GM21576 (cell line): ENCODE measurements around the gene CSGALNACT2.

Experiments used
- ATAC-seq: cut with Tn5 transposase; IDR thresholded peaks from one replicate; pipeline ENCODE4 v1.9.1; 2021; ENCODE audit warnings: mild to moderate bottlenecking, moderate library complexity; ENCODE audit not compliant: unreplicated experiment

CSGALNACT2 gene

GRCh38 chr10:43111921-43112607, 26.2 kb upstream of the CSGALNACT2 start:
- no peak for ATAC-seq

DNA sequence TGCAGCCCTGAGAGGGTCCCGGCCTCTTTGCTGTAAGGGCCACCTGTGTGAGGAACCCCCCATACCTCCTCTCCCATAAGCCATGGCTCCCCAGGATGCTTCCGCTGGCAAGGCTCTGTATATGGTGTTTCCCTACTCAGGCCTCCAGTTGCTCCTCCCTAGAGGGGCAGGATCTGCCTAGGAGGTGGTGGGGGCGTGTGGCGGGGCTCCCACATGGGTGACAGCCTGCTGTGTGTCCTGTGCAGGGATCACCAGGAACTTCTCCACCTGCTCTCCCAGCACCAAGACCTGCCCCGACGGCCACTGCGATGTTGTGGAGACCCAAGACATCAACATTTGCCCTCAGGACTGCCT, 25.7 kb upstream of the CSGALNACT2 start:
- no peak for ATAC-seq

- ATAC-seq: no peak
Observed at GRCh38 chr10:43113201-43114087, 24.8 kb upstream of the CSGALNACT2 start.

DNA sequence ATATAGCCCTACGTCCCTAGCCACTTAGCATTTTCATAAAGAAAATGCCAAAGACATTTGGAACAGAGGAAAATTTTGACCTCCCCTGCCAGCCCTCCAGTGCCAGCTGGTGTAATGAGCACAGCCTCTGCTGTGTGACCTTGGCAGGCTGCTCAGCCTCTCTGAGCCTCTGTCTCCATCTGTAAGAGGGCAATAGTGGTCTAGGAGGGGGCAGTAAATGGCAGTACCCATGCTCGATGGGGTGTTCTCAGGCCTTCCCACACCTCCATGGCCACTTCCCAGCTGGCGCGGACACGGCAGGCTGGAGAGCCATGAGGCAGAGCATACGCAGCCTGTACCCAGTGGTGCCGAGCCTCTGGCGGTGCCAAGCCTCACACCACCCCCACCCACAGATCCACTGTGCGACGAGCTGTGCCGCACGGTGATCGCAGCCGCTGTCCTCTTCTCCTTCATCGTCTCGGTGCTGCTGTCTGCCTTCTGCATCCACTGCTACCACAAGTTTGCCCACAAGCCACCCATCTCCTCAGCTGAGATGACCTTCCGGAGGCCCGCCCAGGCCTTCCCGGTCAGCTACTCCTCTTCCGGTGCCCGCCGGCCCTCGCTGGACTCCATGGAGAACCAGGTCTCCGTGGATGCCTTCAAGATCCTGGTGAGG, 24.0 kb upstream of the CSGALNACT2 start:
- no peak for ATAC-seq

GRCh38 chr10:43114743-43115611, 23.3 kb upstream of the CSGALNACT2 start:
- ATAC-seq: no peak

DNA sequence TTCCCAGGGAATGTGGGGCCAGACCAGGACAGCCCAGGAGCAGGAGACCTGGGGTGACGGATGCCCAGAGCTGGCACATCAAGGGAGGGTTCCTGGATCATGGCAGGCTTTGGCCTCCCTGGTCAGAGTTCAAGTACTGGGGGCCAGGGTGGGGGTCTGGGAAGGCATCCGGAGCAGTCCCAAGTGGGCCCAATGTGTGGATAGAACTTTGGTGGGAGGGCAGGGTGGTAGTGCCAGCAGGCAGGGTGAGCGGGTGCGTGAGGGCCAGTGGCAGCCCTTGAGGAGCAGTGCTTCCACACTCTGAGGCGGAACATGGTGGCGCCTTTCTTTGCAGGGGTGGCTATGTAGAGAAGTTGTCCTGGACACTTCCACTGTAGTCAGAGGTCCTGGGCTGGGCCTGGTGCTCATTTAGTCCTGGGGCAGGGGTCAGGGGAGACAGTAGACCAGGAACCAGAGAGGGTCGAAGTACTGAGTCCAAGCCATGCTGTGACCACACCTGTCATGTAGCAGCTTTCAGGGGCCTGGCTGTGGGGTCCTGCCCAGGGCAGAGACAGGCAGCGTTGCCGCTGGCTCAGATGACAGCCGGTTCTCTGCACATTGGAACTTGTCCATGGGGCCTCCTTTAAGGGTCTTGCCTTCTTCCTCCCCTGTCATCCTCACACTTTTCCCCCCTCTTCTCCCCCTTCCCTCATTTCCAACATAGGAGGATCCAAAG, 22.2 kb upstream of the CSGALNACT2 start:
- ATAC-seq: no peak

DNA sequence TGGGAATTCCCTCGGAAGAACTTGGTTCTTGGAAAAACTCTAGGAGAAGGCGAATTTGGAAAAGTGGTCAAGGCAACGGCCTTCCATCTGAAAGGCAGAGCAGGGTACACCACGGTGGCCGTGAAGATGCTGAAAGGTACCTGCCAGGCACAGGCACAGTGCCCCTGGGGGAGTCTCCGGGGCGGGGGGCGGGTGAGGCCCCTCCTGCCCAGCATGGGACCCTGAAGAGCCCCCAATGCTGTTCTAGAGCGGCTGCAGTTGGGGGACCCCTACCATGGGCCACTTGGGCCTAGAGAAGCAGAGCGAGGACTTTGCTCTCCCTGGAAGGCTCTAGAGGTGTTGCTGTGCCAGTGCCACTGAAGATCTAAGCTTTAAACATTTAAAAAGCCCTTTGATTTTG, 21.6 kb upstream of the CSGALNACT2 start:
- no peak for ATAC-seq

DNA sequence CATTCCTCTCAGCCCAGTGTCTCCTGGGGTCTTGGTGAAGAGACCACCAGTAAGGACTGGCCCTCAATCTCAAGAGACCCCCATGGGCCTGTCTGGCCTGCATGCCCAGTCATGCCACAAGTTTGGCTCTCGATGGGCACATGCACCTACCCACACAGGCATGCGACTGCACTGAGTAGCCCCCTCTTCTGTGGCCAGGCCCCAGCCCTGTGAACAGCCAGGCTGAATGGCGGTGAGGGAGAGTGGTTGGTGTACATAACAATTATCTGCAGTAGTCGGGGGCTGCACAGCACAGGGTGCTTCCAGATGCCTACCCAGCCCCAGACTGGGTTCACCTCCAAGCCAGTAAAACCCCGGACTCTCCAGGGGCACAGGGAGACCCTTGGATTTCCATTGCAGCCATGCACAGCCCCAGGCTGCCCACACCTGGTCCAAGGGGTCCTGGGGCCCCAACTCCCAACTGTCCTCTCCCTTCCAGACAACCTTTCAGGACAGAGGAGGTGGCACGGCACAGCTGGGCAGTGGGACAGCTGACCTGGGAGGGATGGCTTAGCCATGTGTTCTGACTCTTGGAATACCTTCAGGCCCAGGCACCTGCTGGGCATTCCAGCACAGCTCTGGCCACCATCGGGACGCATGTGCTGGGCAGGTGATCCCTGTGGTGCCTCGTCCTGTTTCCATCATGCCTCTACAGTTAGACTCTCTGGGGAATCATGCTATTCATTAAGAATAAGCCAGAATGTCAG, 21.0 kb upstream of the CSGALNACT2 start:
- ATAC-seq: no peak

DNA sequence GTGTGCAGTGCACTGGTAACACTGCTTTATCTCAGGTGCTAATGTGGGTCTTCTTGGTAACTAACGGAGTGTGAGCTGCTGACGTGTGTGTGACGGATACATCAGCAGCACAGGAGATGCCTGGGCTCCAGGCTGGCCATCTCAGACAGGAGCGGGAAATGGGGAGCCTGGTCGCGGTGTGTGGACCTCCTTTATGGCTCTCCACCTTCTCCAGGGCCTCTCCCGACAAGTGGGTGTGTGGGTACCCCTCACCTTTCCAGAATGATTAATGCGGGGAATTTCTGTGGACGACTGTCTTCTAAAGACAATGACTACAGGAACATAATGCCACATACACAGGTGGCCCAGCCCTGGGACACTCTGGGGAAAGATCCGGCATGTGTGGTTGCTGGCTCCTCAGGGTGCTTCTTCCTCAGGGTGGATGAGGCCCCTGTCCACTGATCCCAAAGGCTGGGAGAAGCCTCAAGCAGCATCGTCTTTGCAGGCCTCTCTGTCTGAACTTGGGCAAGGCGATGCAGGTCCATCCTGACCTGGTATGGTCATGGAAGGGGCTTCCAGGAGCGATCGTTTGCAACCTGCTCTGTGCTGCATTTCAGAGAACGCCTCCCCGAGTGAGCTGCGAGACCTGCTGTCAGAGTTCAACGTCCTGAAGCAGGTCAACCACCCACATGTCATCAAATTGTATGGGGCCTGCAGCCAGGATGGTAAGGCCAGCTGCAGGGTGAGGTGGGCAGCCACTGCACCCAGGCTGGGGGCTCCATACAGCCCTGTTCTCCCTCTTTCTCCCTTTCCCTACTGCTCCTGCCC, 20.3 kb upstream of the CSGALNACT2 start:
- ATAC-seq: no peak

- ATAC-seq: no peak
Observed at GRCh38 chr10:43118631-43119415, 19.4 kb upstream of the CSGALNACT2 start.

- ATAC-seq: no peak
Observed at GRCh38 chr10:43119416-43120115, 18.7 kb upstream of the CSGALNACT2 start.

- no peak for ATAC-seq
Observed at GRCh38 chr10:43120116-43120928, 17.9 kb upstream of the CSGALNACT2 start.

GRCh38 chr10:43120929-43121314, 17.3 kb upstream of the CSGALNACT2 start:
- ATAC-seq: peak; percentile 89

DNA sequence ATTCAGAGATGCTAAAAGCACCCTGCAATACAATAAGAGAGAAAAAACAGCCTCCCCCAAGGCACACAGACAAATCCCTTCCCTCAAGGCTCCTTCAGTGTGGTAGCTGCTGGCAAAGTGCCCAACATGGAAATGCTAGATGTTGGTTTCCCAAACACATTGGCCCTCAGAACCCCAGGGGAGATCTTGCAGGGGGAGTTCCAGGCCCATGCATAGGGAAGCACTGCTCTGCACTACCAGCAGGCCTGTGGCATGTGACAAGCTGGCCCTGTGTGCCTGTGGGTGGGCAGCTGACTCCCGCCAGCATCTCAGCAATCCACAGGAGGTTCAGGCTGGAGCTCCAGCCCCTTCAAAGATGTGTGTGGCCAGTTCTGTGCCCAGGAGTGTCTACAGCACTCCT, 16.8 kb upstream of the CSGALNACT2 start:
- ATAC-seq: no peak

DNA sequence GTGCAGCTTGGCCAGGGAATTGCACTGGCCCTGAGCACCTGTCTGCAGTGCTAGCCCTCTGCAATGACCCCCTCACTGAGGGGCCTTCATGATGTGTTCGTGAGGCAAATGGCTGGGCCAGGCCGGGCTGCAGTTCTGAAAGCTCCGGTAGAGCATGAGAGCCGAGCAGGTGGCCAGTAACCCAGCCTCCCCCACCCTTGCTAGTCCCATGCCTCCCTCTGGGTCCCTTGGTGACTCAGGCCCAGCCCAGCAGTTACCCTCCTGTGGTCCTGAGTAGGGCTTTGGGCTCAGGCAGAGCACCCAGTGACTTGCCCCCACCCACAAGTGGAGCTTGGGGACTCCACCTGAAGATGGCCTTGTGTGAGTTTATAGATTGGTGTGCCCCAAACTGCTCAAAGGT, 16.1 kb upstream of the CSGALNACT2 start:
- no peak for ATAC-seq

GRCh38 chr10:43122826-43123225, 15.4 kb upstream of the CSGALNACT2 start:
- ATAC-seq: no peak
